ENCODE data around the gene TFEB. TPM values are rescaled to one million over a fixed set of nuclear protein-coding genes. Genes with fewer than 3 reads are reported as not detected.

The TFEB gene
- total RNA-seq, 1 donor from 2014 or later = 6.2 TPM

DNA sequence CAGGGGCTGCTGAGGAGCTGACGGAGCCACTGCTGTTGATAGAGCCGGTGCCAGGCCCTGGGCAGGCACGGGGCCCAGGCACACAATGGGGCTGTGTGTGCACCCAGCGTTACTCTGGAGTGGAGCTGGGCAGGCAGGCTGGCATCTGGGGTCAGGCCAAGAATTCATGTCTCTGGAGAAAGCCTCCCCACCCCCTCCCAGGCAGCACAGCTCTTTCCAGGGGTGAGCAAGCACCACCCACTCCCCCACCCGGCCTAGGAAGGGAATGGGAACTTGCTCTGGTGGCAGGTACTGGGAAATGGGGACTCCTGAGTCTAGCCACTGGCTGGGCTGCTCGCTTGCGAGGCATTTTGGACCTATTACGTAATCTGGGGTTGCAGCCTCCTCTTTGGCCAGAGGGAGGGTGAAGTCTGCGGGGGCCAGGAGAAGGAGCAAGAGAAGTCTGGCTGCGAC lies 22.7 kb downstream of the TFEB start:
- H3K36me3 Mint-ChIP-seq = peaks cover 3% of the 10 kb centered on the region
- TF ChIP-seq, protein P1, sequence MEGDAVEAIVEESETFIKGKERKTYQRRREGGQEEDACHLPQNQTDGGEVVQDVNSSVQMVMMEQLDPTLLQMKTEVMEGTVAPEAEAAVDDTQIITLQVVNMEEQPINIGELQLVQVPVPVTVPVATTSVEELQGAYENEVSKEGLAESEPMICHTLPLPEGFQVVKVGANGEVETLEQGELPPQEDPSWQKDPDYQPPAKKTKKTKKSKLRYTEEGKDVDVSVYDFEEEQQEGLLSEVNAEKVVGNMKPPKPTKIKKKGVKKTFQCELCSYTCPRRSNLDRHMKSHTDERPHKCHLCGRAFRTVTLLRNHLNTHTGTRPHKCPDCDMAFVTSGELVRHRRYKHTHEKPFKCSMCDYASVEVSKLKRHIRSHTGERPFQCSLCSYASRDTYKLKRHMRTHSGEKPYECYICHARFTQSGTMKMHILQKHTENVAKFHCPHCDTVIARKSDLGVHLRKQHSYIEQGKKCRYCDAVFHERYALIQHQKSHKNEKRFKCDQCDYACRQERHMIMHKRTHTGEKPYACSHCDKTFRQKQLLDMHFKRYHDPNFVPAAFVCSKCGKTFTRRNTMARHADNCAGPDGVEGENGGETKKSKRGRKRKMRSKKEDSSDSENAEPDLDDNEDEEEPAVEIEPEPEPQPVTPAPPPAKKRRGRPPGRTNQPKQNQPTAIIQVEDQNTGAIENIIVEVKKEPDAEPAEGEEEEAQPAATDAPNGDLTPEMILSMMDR (conservative IDR thresholded peaks at IDR 0.05) = no peak
- H3K4me3 Mint-ChIP-seq = no peak overlapping the region
- peaks cover 8% of the 10 kb centered on the region for H3K4me1 Mint-ChIP-seq (ENCODE audit: unreplicated experiment)
- no peaks in the 10 kb centered on the region for H3K9me3 Mint-ChIP-seq
- no peak for DNase-seq (ENCODE audit: extremely low spot score, unreplicated experiment)
- H3K27ac Mint-ChIP-seq = no peak overlapping the region
- H3K27me3 Mint-ChIP-seq = peaks cover 19% of the 10 kb centered on the region

DNA sequence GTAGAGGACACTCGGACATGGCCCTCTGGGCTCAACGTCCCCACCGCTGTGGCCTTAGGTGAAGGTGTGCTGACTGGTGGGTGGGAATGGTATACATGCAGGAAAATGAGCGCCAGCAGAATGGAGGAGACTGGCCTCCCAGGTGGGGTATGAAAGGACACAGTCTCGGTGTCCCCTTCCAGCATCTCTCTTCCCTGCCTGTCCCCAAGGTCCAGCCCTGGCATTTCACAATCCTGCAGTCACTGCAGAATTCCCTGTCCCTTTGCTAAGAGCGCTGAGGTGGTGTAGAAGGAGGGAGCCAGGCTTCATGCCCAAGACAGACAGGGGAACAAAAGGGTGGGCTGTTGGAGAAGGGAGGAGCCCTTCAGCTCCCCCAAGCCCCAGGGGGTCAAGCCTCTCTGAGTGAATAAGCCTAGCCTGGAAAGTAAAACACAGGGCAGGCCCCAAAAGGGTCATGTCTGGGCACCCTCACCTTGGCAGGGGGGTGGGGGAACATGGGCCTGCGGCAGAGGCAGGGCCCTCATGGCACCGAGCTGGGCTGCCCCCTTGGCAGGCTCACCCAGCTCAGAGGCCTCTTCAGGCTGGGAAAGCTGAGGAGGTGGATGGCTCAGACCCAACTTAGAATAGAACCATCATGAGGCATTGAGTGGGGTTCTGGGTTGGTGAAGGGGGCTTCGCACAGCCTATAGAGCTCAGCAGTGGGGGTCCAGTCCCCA lies 23.9 kb downstream of the TFEB start:
- DNase-seq (ENCODE audit: extremely low spot score, unreplicated experiment) = no peak
- Mint-ChIP-seq H3K9me3 (no peaks in the 10 kb centered on the region), H3K4me1 (ENCODE audit: unreplicated experiment) (no peaks in the 10 kb centered on the region), H3K36me3 (peaks cover 3% of the 10 kb centered on the region), H3K27me3 (peaks cover 19% of the 10 kb centered on the region), H3K4me3 (no peak overlapping the region), H3K27ac (no peak overlapping the region)
- TF ChIP-seq, protein P1 (conservative IDR thresholded peaks at IDR 0.05) = no peak

DNA sequence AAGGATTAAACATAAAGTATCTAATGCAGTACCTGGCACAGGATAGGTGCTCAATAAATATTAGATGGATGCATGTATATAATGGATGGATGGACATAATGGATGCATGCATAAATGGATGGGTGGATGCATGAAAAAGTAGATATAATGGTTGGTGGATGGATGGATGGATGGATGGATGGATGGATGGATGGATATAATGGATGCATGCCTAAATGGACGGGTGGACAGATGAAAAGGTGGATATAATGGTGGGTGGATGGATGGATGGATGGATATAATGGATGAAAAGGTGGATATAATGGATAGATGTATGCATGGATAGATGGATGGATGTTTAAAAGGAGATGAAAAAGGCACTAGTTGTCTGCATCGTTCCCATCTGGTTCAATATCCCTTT lies 26.0 kb downstream of the TFEB start:
- no peaks in the 10 kb centered on the region for H3K9me3 Mint-ChIP-seq
- no peak for DNase-seq (ENCODE audit: extremely low spot score, unreplicated experiment)
- no peaks in the 10 kb centered on the region for H3K4me1 Mint-ChIP-seq (ENCODE audit: unreplicated experiment)
- no peak overlapping the region for H3K4me3 Mint-ChIP-seq
- H3K27ac Mint-ChIP-seq = no peak overlapping the region
- H3K36me3 Mint-ChIP-seq = no peaks in the 10 kb centered on the region
- peaks cover 19% of the 10 kb centered on the region for H3K27me3 Mint-ChIP-seq
- TF ChIP-seq, protein P1 (conservative IDR thresholded peaks at IDR 0.05) = no peak

DNA sequence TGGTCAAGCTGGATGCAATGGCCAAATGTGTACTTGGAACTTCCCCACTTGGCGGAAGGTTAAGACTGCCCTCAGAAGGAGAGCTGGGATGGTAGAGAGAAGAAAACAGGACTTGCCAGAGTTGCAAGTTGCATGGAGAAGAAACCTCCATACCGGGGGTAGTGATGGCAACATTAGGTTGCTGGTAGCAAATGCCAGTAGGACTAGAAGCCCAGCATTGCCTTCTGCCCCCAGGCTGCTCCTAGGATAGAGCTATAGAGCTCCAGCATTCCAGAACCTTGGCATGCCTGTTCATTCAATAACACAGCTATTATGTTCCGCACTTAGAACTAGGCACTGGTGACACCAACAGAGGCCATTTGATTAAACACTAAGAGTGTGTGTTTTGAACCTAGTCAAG lies 26.6 kb downstream of the TFEB start:
- no peaks in the 10 kb centered on the region for H3K36me3 Mint-ChIP-seq
- no peak overlapping the region for H3K4me3 Mint-ChIP-seq
- no peak overlapping the region for H3K27ac Mint-ChIP-seq
- TF ChIP-seq, protein P1 (conservative IDR thresholded peaks at IDR 0.05) = no peak
- DNase-seq (ENCODE audit: extremely low spot score, unreplicated experiment) = no peak
- H3K27me3 Mint-ChIP-seq = peaks cover 20% of the 10 kb centered on the region
- H3K9me3 Mint-ChIP-seq = no peaks in the 10 kb centered on the region
- H3K4me1 Mint-ChIP-seq (ENCODE audit: unreplicated experiment) = no peaks in the 10 kb centered on the region

DNA sequence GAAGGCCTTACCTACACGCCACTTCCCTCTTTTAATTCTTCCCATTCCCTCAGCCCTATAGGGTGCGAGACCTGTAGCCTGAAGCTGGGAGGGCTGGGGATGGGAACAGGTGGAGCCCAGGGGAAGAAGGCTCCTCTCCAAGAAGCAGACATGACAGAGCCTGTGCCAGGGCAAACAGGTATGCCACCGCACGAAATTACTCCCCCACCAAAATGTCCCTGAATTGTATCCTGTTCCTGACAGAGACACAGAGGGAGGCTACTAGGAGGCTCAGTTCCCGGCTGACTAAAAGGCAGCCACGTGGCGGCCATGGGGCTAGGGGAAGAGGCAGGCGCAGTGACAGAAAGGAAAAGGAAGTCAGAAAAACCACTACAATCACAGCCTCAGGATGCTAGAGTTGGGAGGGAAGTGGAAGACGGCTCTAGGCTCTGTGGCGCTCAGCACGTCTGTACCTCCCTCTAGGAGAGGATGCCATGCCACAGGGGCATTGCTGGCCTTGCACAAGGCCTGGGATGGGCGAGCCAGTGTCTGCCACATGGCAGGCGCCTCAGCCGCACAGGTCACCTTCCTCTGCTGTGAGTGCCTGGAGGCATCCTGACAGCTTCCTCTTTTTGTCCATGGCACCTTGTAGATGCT lies 27.7 kb downstream of the TFEB start:
- Mint-ChIP-seq H3K4me1 (ENCODE audit: unreplicated experiment) (no peaks in the 10 kb centered on the region), H3K27ac (no peak overlapping the region), H3K4me3 (no peak overlapping the region), H3K36me3 (no peaks in the 10 kb centered on the region), H3K9me3 (no peaks in the 10 kb centered on the region), H3K27me3 (peaks cover 22% of the 10 kb centered on the region)
- no peak for DNase-seq (ENCODE audit: extremely low spot score, unreplicated experiment)
- TF ChIP-seq, protein P1 (conservative IDR thresholded peaks at IDR 0.05) = no peak

Measured in type B pancreatic cell (in vitro differentiated cells).